ENCODE results near the gene SLC30A2.

DNA sequence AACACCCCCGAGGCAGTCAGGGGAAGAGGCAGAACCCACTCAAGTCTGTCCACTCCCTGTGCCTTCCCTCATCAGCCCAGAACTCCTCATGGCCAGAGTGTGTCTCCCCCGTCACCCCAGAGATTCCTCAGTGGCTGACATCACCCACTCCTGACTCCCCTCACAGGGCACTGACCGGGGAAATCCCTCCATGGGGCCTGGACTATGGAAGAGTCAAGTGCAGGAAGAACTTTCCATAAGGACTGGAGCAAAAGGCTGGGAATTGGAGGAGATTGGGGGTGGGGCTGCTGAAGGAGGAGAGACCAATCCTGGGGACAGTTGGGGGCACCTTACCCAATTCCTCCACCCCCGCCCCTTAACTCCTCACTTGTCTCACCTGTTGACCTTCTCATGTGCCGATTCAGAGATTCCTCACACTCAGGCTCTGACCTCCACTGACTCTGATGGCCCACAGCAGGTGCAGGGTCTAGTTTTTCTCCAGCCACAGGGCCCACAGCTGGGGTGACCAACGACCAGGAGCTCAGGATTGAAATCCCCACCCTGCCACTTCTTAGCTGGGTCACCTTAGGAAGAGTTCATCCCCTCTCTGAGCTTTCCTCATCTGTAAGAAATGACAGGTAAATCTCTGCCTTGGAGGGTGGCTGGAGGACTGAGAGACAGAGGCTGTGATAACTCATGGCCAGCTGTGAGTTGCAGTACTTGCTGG lies 24.8 kb downstream of the SLC30A2 start:
- no peak for TF ChIP-seq CTCF (IDR thresholded peaks at IDR 0.05)
- TF ChIP-seq ZFX (IDR thresholded peaks at IDR 0.05; ENCODE audit: borderline replicate concordance): no peak

Measured in 22Rv1 (cell line).